Mesenchymal stem cell (in vitro differentiated cells and primary cell): ENCODE results near the gene CELSR1.

Experiments used
- DNase-seq: peaks from one replicate; pipeline ENCODE4 v3.0.0-alpha.2; 2013
- H2AFZ ChIP-seq: one replicate; pipeline ENCODE4 v1.6.1; 2013; ENCODE audit warnings: low read depth, mild to moderate bottlenecking, control low read depth, inconsistent platforms, low read length, moderate library complexity
- H2AK5ac ChIP-seq: 2 replicates; pipeline ENCODE4 v1.6.1; 2013; ENCODE audit warnings: low read length, moderate library complexity, mild to moderate bottlenecking, inconsistent platforms; ENCODE audit not compliant: severe bottlenecking
- H2BK120ac ChIP-seq: one replicate; pipeline ENCODE4 v1.6.1; 2013; ENCODE audit warnings: low read depth, mild to moderate bottlenecking, inconsistent platforms, low read length, moderate library complexity
- H2BK12ac ChIP-seq, 2 experiments: one replicate each; pipeline ENCODE4 v1.6.1; 2013; ENCODE audit warnings: inconsistent platforms in 2 of 2, low read length in 2 of 2, mild to moderate bottlenecking in 2 of 2, moderate library complexity in 2 of 2, control low read depth in 1 of 2
- H2BK15ac ChIP-seq: one replicate; pipeline ENCODE4 v1.6.1; 2013; ENCODE audit warnings: mild to moderate bottlenecking, low read depth, inconsistent platforms; ENCODE audit not compliant: poor library complexity, severe bottlenecking
- H2BK5ac ChIP-seq: 2 replicates; pipeline ENCODE4 v1.6.1; 2013; ENCODE audit warnings: low read depth, mild to moderate bottlenecking, low read length, control low read depth, inconsistent platforms; ENCODE audit not compliant: poor library complexity, severe bottlenecking
- H3K14ac ChIP-seq, 2 experiments: one replicate each; pipeline ENCODE4 v1.6.1; 2013; ENCODE audit warnings: inconsistent platforms in 2 of 2, low read length in 2 of 2, control low read depth in 1 of 2, mild to moderate bottlenecking in 1 of 2, moderate library complexity in 1 of 2
- H3K18ac ChIP-seq, 2 experiments: one replicate each; pipeline ENCODE4 v1.6.1; 2013; ENCODE audit warnings: inconsistent platforms in 2 of 2, low read length in 2 of 2, control low read depth in 1 of 2, low read depth in 1 of 2, mild to moderate bottlenecking in 1 of 2
- H3K23ac ChIP-seq, 2 experiments: one replicate each; pipeline ENCODE4 v1.6.1; 2013; ENCODE audit warnings: inconsistent platforms in 2 of 2, low read length in 2 of 2, mild to moderate bottlenecking in 2 of 2, moderate library complexity in 2 of 2, control low read depth in 1 of 2
- H3K27ac ChIP-seq: 2 replicates; pipeline ENCODE4 v1.5.1; 2013; ENCODE audit warnings: mild to moderate bottlenecking, moderate library complexity, low read length, control low read depth, inconsistent platforms; ENCODE audit not compliant: poor library complexity, severe bottlenecking
- H3K27me3 ChIP-seq, 2 experiments: 2 replicates each; pipeline versions ENCODE4 v1.6.1 to v1.7.0; 2013; ENCODE audit warnings: low read length in 2 of 2, mild to moderate bottlenecking in 2 of 2, moderate library complexity in 2 of 2, control low read depth in 1 of 2, inconsistent platforms in 1 of 2; ENCODE audit not compliant: control insufficient read depth in 1 of 2, insufficient read depth in 1 of 2
- H3K36me3 ChIP-seq, 2 experiments: 2 replicates each; pipeline versions ENCODE4 v1.6.1 to v1.7.0; 2013; ENCODE audit warnings: low read length in 2 of 2, control low read depth in 1 of 2, inconsistent platforms in 1 of 2, low read depth in 1 of 2, mild to moderate bottlenecking in 1 of 2; ENCODE audit not compliant: insufficient read depth in 2 of 2, control insufficient read depth in 1 of 2
- H3K4ac ChIP-seq, 2 experiments: one replicate each; pipeline ENCODE4 v1.6.1; 2013; ENCODE audit warnings: inconsistent platforms in 2 of 2, low read length in 2 of 2, mild to moderate bottlenecking in 2 of 2, moderate library complexity in 2 of 2, control low read depth in 1 of 2, low read depth in 1 of 2
- H3K4me1 ChIP-seq: 2 replicates; pipeline ENCODE4 v1.6.1; 2013; ENCODE audit warnings: low read depth, low read length, control low read depth; ENCODE audit not compliant: control insufficient read depth, insufficient read depth
- H3K4me2 ChIP-seq: 2 replicates; pipeline ENCODE4 v1.6.1; 2013; ENCODE audit warnings: low read length, mild to moderate bottlenecking, inconsistent platforms; ENCODE audit not compliant: poor library complexity, severe bottlenecking
- H3K4me3 ChIP-seq, 2 experiments: 2 replicates each; pipeline versions ENCODE4 v1.5.1 to v1.7.0; 2013; ENCODE audit warnings: low read length in 2 of 2, mild to moderate bottlenecking in 2 of 2, control low read depth in 1 of 2, low read depth in 1 of 2; ENCODE audit not compliant: insufficient read depth in 1 of 2
- H3K79me1 ChIP-seq: replicated peaks from 2 replicates; pipeline ENCODE4 v1.6.1; 2013; ENCODE audit warnings: mild to moderate bottlenecking, control low read depth, low read length, inconsistent platforms; ENCODE audit not compliant: poor library complexity, severe bottlenecking
- H3K9ac ChIP-seq: 2 replicates; pipeline ENCODE4 v1.7.0; 2013; ENCODE audit warnings: mild to moderate bottlenecking, low read length, moderate library complexity
- H3K9me3 ChIP-seq: 2 replicates; pipeline ENCODE4 v1.7.0; 2013; ENCODE audit warnings: mild to moderate bottlenecking, low read length; ENCODE audit not compliant: control insufficient read depth
- H4K8ac ChIP-seq: one replicate; pipeline ENCODE4 v1.6.1; 2013; ENCODE audit warnings: inconsistent platforms, mild to moderate bottlenecking, low read length, moderate library complexity
- H4K91ac ChIP-seq: one replicate; pipeline ENCODE4 v1.6.1; 2013; ENCODE audit warnings: mild to moderate bottlenecking, low read length, inconsistent platforms
- WGBS: methylation state at CpG from one replicate; pipeline ENCODE4 v1.1.7; 2013; ENCODE audit warnings: mixed read lengths; 5-methylcytosine and 5-hydroxymethylcytosine counted together

Gene CELSR1

DNA sequence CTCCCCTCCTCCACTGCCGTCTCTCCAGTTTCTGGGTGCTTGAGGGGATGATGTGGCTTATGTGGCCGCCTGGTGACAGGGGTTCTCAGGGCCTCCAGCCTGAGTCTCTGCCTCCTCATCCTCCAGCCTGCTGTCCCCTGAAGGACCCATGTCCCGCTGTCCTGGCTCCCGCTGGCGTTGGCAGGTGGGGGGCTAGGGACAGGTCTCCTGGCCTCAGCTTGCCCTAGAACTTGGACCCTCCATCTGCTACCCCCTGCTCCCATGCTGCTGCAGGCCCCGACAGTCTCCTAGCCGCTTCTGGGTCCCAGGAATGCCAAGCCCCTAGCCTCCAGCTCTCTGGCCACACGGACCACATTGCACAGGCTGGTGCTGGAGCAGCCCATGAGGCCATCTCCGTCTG is 13.9 kb upstream of the CELSR1 start:
- Histone ChIP-seq H3K4me1 (peaks cover 31% of the 10 kb centered on the region), H3K79me1 (no peaks in the 10 kb centered on the region), H3K9ac (no peak overlapping the region), H2AK5ac (no peak overlapping the region), H3K27me3 (no peaks in the 10 kb centered on the region), H3K23ac (no peak overlapping the region), H4K91ac (no peak overlapping the region), H2BK12ac (no peak overlapping the region), H4K8ac (no peak overlapping the region), H2BK5ac (no peak overlapping the region), H3K4me2 (no peak overlapping the region), H3K9me3 (peaks cover 15% of the 10 kb centered on the region), H3K27ac (no peak overlapping the region), H3K18ac (no peak overlapping the region), H2BK120ac (no peak overlapping the region), H2AFZ (no peak overlapping the region), H2BK15ac (no peak overlapping the region), H3K4me3 (no peak overlapping the region), H3K4ac (no peak overlapping the region), H3K14ac (no peak overlapping the region), H3K36me3 (no peaks in the 10 kb centered on the region)
- DNase-seq, result no peak
- 79% methylated on average over 9 of the region's 9 CpGs for WGBS

GRCh38 chr22:46549971-46550641 is 12.7 kb upstream of the CELSR1 start:
- Histone ChIP-seq H2AK5ac (no peak overlapping the region), H3K36me3 (no peaks in the 10 kb centered on the region), H3K9me3 (peaks cover 15% of the 10 kb centered on the region), H4K91ac (peak overlapping the region; percentile 46), H3K23ac (no peak overlapping the region), H2AFZ (no peak overlapping the region), H2BK120ac (no peak overlapping the region), H3K4me1 (peaks cover 33% of the 10 kb centered on the region), H2BK15ac (peak overlapping the region; percentile 70), H3K27me3 (no peaks in the 10 kb centered on the region), H2BK5ac (no peak overlapping the region), H3K79me1 (no peaks in the 10 kb centered on the region), H2BK12ac (peak overlapping the region; percentile 14 to 85), H3K14ac (no peak overlapping the region), H3K27ac (no peak overlapping the region), H3K9ac (no peak overlapping the region), H3K4me3 (no peak overlapping the region), H3K4ac (peak overlapping the region; percentile 11 to 54), H3K4me2 (no peak overlapping the region), H3K18ac (no peak overlapping the region), H4K8ac (no peak overlapping the region)
- no peak for DNase-seq
- 94% methylated on average over 13 of the region's 17 CpGs for WGBS

- no peak overlapping the region for H2AFZ ChIP-seq
- H3K36me3 ChIP-seq, result no peaks in the 10 kb centered on the region
- no peak overlapping the region for H3K9ac ChIP-seq
- H3K14ac ChIP-seq, result peak overlapping the region in 1 of 2 experiments; percentile 19
- H3K18ac ChIP-seq, result peak overlapping the region; percentile 79 to 81
- H2AK5ac ChIP-seq, result peak overlapping the region; percentile 71
- H4K91ac ChIP-seq, result peak overlapping the region; percentile 46
- no peak for DNase-seq
- H3K9me3 ChIP-seq, result peaks cover 15% of the 10 kb centered on the region
- peak overlapping the region; percentile 40 for H2BK120ac ChIP-seq
- H3K23ac ChIP-seq, result no peak overlapping the region
- peak overlapping the region; percentile 14 to 85 for H2BK12ac ChIP-seq
- no peak overlapping the region for H4K8ac ChIP-seq
- peak overlapping the region in 1 of 2 experiments; percentile 11 for H3K4ac ChIP-seq
- H2BK15ac ChIP-seq, result peak overlapping the region; percentile 33
- no peak overlapping the region for H3K4me3 ChIP-seq
- H3K79me1 ChIP-seq, result no peaks in the 10 kb centered on the region
- no peak overlapping the region for H3K4me2 ChIP-seq
- H3K27me3 ChIP-seq, result no peaks in the 10 kb centered on the region
- peaks cover 31% of the 10 kb centered on the region for H3K4me1 ChIP-seq
- no peak overlapping the region for H2BK5ac ChIP-seq
- 88% methylated on average over 4 of the region's 4 CpGs for WGBS
- H3K27ac ChIP-seq, result no peak overlapping the region
These were observed 12.1 kb upstream of the CELSR1 start for GRCh38 chr22:46549563-46549840.

DNA sequence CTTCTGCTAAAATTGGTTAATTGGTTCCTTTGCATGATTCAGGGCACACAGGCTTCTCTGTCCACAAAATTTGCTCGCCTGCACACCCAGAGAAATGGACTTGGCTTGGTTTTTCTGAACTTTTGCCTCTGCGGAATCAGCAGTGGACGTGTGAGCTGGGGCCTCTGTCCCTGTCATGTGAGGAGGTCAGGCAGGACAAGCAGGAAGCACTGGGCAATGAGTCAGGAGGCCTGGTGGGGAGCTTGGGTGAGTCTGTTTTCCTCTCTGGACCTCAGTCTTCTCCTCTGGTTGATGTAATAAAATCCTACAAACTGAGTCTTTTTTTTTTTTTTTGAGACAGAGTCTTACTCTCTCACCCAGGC is 10.4 kb upstream of the CELSR1 start:
- Histone ChIP-seq H3K4ac (no peak overlapping the region), H3K9me3 (peaks cover 9% of the 10 kb centered on the region), H3K27ac (peak overlapping the region; percentile 86), H2BK15ac (no peak overlapping the region), H2AFZ (no peak overlapping the region), H4K91ac (peak overlapping the region; percentile 91), H3K23ac (no peak overlapping the region), H3K79me1 (no peaks in the 10 kb centered on the region), H3K4me3 (peak overlapping the region in 1 of 2 experiments; percentile 61), H3K36me3 (no peaks in the 10 kb centered on the region), H2BK120ac (peak overlapping the region; percentile 73), H3K9ac (peak overlapping the region; percentile 81), H2BK5ac (no peak overlapping the region), H3K27me3 (no peaks in the 10 kb centered on the region), H2AK5ac (no peak overlapping the region), H3K4me2 (no peak overlapping the region), H3K4me1 (peaks cover 29% of the 10 kb centered on the region), H4K8ac (peak overlapping the region; percentile 66), H2BK12ac (peak overlapping the region; percentile 87 to 94), H3K14ac (no peak overlapping the region), H3K18ac (peak overlapping the region; percentile 68 to 88)
- peak; percentile 94 for DNase-seq
- 23% methylated on average over 3 of the region's 3 CpGs for WGBS
